ENCODE measurements around the gene FOXD2.

Gene FOXD2

DNA sequence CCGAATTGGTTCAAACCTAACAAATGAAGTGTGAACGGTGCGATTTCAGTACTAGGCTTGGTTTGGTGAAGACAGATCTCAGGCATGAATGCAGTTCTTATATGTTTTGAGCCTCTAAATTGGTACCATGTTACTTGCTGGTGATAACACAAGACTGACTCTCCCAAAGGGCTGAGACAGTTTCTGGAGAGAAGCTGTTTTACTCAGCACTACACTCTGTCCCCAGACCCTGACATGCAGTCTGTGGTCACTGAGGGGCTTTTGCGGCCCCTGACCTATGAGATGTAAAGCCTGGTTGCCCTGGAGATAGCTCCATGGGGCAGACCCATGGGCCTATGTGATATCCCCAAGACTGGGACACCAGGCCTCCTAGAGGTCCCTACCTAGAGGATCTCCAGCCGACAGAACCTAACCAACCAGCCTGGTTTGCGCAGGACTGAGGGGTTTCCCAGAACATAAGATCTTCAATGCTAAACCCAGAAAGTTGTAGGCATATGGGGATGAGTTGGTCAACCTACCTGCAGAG is 41.1 kb upstream of the FOXD2 start:
- no peak overlapping the region for H3K4me3 ChIP-seq (ENCODE audit: control insufficient read depth, low read depth, low read length)
- TF ChIP-seq, protein P1, sequence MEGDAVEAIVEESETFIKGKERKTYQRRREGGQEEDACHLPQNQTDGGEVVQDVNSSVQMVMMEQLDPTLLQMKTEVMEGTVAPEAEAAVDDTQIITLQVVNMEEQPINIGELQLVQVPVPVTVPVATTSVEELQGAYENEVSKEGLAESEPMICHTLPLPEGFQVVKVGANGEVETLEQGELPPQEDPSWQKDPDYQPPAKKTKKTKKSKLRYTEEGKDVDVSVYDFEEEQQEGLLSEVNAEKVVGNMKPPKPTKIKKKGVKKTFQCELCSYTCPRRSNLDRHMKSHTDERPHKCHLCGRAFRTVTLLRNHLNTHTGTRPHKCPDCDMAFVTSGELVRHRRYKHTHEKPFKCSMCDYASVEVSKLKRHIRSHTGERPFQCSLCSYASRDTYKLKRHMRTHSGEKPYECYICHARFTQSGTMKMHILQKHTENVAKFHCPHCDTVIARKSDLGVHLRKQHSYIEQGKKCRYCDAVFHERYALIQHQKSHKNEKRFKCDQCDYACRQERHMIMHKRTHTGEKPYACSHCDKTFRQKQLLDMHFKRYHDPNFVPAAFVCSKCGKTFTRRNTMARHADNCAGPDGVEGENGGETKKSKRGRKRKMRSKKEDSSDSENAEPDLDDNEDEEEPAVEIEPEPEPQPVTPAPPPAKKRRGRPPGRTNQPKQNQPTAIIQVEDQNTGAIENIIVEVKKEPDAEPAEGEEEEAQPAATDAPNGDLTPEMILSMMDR (conservative IDR thresholded peaks at IDR 0.05; ENCODE audit: control insufficient read depth, insufficient read depth, low read depth, low read length), result no peak
- no peak for DNase-seq (ENCODE audit: low read depth)

DNA sequence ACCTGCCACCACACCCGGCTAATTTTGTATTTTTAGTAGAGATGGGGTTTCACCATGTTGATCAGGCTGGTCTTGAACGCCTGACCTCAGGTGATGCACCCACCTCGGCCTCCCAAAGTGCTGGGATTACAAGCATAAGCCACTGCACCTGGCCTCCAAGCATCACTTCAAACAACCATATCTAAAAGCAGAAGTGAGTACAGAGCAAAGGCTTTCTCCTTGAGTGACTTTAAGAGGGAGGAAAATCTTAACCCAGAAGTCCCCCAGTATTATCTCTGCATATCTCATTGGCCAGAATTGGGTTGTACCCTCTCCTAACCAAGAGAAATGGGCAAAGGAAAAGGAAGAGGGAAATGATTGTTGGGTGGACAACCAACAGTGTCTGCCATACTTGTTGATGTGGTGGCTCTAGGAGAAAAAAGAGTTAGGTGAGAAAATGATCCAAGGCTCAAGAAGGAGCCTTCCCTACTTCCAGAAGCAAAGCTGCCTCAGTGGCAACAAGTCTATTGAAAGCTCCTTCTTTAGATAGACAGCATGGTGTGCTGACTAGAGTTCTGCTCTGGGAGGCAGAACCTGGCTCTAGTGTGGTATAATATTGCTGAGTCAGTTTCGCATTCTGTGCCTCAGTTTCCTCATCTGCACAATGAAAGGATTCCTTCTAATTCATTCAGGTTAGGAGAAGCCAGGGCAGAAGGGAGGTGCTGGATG is 38.6 kb upstream of the FOXD2 start:
- H3K4me3 ChIP-seq (ENCODE audit: control insufficient read depth, low read depth, low read length), result no peak overlapping the region
- no peak for DNase-seq (ENCODE audit: low read depth)
- TF ChIP-seq, protein P1 (conservative IDR thresholded peaks at IDR 0.05; ENCODE audit: control insufficient read depth, insufficient read depth, low read depth, low read length), result no peak

DNA sequence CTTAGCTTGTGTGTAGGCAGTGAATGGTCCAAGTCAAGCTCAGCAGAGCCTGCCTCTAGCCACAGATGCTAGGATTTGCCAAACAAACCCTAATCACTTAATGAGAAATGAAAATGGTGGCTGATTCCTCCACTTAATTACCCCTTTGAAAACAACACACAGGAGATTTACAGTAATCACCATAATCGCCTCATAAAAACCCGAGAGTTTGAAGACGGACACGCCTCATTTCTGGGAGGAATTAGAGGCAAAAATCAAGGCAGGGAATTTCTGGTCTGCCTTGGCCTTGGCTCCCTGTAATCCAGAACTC is 38.0 kb upstream of the FOXD2 start:
- DNase-seq (ENCODE audit: low read depth), result no peak
- TF ChIP-seq, protein P1 (conservative IDR thresholded peaks at IDR 0.05; ENCODE audit: control insufficient read depth, insufficient read depth, low read depth, low read length), result no peak
- no peak overlapping the region for H3K4me3 ChIP-seq (ENCODE audit: control insufficient read depth, low read depth, low read length)

DNA sequence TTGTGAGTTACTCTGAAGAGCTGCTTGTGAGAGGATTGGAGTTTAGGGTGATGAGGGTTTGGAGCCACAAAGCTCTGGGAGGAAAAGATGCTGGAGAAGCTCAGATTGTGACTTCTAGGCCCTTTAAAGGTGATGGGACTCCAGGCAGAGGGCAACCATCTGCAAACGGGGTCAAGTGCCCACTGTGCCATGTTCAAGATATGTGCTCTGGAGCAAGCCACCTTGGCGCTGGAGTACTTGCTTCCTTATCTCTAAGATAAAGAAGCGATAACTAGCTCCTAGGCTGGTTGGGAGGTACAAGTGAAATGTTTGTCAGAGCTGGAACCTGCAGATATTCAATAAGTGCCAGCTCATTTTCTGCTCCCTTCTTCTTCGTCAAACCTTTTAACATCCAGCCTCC is 36.1 kb upstream of the FOXD2 start:
- TF ChIP-seq, protein P1 (conservative IDR thresholded peaks at IDR 0.05; ENCODE audit: control insufficient read depth, insufficient read depth, low read depth, low read length), result no peak
- H3K4me3 ChIP-seq (ENCODE audit: control insufficient read depth, low read depth, low read length), result no peak overlapping the region
- DNase-seq (ENCODE audit: low read depth), result no peak

DNA sequence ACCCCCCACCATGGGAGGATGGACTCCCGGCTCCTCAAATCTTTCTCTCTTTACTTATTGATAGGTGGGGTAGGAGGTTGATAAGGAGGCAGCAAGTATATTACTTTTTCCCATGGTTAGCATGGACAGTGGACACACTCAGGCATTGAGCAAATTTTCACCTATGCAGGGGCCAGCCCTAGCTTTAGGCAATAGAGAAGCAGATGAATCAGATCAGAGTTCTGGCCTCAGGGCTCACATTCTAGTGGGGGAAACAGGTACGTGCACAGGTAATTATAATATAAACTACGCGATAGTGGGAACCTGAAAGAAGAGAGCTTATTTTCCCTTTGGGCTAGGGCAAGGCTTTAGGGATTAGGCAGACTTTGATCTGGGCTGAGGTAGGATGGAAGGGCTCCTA is 35.3 kb upstream of the FOXD2 start:
- TF ChIP-seq, protein P1 (conservative IDR thresholded peaks at IDR 0.05; ENCODE audit: control insufficient read depth, insufficient read depth, low read depth, low read length), result no peak
- no peak for DNase-seq (ENCODE audit: low read depth)
- no peak overlapping the region for H3K4me3 ChIP-seq (ENCODE audit: control insufficient read depth, low read depth, low read length)

DNA sequence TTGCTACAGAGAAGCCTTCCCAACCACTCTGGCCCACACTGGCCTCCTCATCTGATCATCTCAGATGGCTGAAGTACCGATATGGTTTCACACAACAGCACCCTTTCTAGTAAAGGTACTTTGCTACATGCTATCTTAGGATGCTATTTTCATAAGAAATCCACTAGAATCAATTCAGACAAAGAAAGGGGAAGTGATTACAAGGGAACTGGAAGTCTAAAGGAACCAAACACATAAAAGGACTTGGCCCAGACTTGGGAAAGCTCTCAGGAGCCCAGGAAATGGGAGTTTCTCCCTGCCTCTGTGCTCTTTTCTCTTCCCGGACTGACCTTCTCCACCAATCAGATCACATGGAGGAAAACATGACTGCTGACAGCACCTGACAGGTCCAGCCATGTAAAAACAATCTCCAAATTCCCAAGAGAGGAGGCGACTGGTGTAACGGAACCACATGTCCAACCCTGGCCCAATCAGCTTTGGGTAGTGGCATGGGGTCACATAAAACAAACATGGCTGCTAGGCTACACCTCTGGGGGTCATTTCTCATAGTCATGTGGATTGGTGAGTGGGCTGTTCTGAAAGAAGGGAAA is 34.4 kb upstream of the FOXD2 start:
- H3K4me3 ChIP-seq (ENCODE audit: control insufficient read depth, low read depth, low read length), result no peak overlapping the region
- TF ChIP-seq, protein P1 (conservative IDR thresholded peaks at IDR 0.05; ENCODE audit: control insufficient read depth, insufficient read depth, low read depth, low read length), result no peak
- DNase-seq (ENCODE audit: low read depth), result no peak
